HL-60 (cell line): ENCODE results near the gene MFSD1.

Experiments used
- DNase-seq, 2 experiments: peaks; one replicate each; pipeline ENCODE4 v3.0.0-alpha.2; 2010 to 2020; ENCODE audit warnings: low read depth in 1 of 2, low spot score in 1 of 2
- H3K27ac ChIP-seq: fragments of 250-450 bp; sonication (Bioruptor Pico); replicated peaks from 2 replicates; pipeline ENCODE4 v1.5.1; 2020; ENCODE audit warnings: mild to moderate bottlenecking, moderate library complexity
- H3K27me3 ChIP-seq: fragments of 250-450 bp; sonication (Bioruptor Pico); 2 replicates; pipeline ENCODE4 v1.5.1; 2021; ENCODE audit warnings: mild to moderate bottlenecking, moderate library complexity; ENCODE audit not compliant: insufficient read depth, poor library complexity, severe bottlenecking
- H3K4me3 ChIP-seq: replicated peaks from 2 replicates; pipeline ENCODE4 v1.5.1; 2011; ENCODE audit warnings: mild to moderate bottlenecking, control low read depth, low read length; ENCODE audit not compliant: insufficient read depth
- CTCF ChIP-seq: IDR thresholded peaks from one replicate; pipeline ENCODE4 v1.5.1; 2011; ENCODE audit warnings: low read length, control low read depth, inconsistent platforms; ENCODE audit not compliant: insufficient read depth
- GABPA ChIP-seq: IDR thresholded peaks from 2 replicates; pipeline ENCODE4 v1.6.1; 2012; ENCODE audit warnings: low read depth
- POLR2AphosphoS5 ChIP-seq: IDR thresholded peaks from 2 replicates; pipeline ENCODE4 v1.6.1; 2012; ENCODE audit warnings: low read depth
- REST ChIP-seq: IDR thresholded peaks from 2 replicates; pipeline ENCODE4 v1.6.1; 2012; ENCODE audit warnings: low read depth; ENCODE audit not compliant: insufficient replicate concordance
- SPI1 ChIP-seq: IDR thresholded peaks from 2 replicates; pipeline ENCODE4 v1.6.1; 2012; ENCODE audit warnings: low read depth, mild to moderate bottlenecking, borderline replicate concordance

Gene MFSD1

DNA sequence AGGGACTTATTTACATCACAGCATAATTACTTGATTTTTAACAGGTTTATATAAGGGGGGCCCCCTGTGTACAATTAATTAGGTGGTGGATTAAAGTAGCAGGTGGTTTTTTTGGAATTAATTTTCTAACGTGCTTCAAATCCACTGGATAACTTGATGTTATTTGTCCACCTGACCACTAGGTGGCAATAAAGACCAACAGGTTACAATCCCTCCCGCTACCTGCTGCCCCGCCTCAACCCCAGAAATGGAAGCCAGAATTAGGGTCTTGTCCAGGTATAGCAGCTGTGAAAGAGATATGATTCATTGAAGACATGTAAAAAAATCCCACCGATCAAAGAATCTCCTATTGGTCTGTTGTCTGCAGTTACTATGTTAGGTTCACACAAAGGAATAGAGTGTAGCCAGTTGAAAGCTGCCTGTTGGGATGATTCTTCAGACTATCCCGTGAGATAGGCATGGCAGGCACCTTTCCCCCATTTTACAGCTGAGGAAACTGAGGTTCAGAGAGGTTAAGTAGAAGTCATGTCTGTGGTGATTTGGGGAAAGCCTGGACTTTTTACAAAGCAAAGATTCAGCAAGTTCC lies 44.0 kb downstream of the MFSD1 start:
- Histone ChIP-seq H3K4me3 (no peak overlapping the region), H3K27ac (no peak overlapping the region), H3K27me3 (no peaks in the 10 kb centered on the region)
- peak in 1 of 2 experiments; percentile 34 for DNase-seq
- TF ChIP-seq POLR2AphosphoS5 (no peak), REST (no peak), CTCF (no peak), GABPA (no peak), SPI1 (no peak)

DNA sequence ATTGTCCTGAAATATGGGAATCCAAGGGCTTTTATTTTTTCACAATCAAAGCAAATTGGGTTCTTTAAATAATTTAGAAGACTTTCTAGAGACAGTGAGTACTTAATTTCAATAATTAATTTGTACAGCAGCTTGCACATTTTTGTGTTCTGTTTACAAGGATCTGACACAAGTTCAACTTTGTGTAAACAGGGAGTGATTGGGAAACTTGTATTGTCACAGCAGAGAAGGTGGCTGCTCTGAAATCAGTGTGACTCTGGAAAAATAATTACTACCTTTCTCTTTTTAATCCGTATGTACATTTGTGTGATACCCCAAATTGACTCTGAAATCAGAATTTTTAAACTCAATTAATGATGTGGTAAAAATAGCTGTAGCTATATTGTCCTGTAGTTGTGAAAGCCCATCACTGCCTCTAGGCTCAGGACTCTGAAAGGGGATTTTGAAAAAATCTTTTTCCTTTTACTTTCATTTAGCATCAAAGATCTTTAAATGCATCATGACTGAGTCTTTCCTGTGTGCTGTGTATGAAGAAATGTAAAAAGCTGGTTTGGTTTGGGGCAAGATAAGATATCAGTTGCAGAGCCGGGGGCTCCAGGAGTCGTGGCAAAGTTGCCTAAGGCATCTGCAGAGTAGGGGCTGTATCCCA lies 45.1 kb downstream of the MFSD1 start:
- DNase-seq: no peak
- Histone ChIP-seq H3K27me3 (no peaks in the 10 kb centered on the region), H3K4me3 (no peak overlapping the region), H3K27ac (no peak overlapping the region)
- TF ChIP-seq SPI1 (no peak), CTCF (no peak), POLR2AphosphoS5 (no peak), REST (no peak), GABPA (no peak)

DNA sequence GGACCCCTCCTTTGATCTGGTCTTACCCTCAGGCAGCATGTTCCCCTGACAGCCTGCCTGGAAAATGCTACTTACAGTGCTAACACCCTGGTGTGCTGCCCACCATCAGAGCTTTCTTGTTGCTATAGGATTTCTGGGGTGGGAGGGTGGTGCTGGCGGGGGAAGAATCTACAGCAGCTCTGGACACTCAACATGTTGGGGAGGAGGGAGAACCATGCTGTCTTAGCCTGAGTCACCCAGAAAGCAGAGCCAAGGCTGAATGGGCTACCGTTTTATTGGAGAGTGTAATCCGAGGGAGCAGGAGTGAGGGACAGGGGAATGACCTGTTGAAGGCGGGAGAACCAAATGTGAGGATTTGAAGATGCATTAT lies 45.6 kb downstream of the MFSD1 start:
- H3K27me3 ChIP-seq: no peaks in the 10 kb centered on the region
- DNase-seq: no peak
- no peak overlapping the region for H3K27ac ChIP-seq
- TF ChIP-seq POLR2AphosphoS5 (no peak), SPI1 (no peak), CTCF (no peak), GABPA (no peak), REST (no peak)
- H3K4me3 ChIP-seq: no peak overlapping the region
